Effector CD4-positive, alpha-beta T cell (primary cell): ENCODE measurements around the gene ARHGEF10L.
"Not testable (repeated sequence)": the region's sequence is repeated elsewhere in the genome, so short reads cannot be mapped to it uniquely, and the experiment has no call there.

ENCODE experiments used
- DNase-seq: peaks from one replicate; pipeline ENCODE4 v3.0.0-alpha.2; 2020

ARHGEF10L gene

GRCh38 chr1:17615157-17615556 is 75.7 kb downstream of the ARHGEF10L start:
- DNase-seq = no peak

GRCh38 chr1:17615959-17616358 is 76.5 kb downstream of the ARHGEF10L start:
- DNase-seq = no peak

DNA sequence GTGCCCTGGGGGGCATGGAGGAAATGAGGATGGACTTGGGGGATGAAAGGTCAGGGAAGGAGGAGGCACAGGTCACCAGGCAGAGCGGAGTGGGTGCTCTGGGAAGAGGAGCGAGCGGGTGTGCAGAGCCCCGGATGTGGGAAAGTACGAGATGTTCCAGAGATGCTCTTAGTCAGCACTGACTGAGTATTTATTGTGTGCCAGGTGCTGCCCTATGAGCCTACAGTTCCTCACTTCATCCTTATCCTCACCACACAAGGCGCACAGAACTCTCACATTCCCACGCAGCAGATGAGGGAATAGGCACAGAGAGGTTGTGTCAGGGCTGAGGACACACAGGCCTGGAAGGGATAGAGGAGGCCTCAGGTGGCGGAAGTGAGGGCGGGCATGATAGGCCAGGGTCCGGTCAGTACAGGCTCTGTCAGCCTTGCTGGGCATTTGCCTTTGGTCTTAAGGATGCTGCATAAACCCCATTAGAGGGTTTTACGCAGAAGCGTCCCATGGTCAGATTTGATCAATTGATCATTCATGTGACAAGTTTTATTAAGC is 77.3 kb downstream of the ARHGEF10L start:
- DNase-seq = no peak

GRCh38 chr1:17617787-17618557 is 78.5 kb downstream of the ARHGEF10L start:
- DNase-seq = no peak

DNA sequence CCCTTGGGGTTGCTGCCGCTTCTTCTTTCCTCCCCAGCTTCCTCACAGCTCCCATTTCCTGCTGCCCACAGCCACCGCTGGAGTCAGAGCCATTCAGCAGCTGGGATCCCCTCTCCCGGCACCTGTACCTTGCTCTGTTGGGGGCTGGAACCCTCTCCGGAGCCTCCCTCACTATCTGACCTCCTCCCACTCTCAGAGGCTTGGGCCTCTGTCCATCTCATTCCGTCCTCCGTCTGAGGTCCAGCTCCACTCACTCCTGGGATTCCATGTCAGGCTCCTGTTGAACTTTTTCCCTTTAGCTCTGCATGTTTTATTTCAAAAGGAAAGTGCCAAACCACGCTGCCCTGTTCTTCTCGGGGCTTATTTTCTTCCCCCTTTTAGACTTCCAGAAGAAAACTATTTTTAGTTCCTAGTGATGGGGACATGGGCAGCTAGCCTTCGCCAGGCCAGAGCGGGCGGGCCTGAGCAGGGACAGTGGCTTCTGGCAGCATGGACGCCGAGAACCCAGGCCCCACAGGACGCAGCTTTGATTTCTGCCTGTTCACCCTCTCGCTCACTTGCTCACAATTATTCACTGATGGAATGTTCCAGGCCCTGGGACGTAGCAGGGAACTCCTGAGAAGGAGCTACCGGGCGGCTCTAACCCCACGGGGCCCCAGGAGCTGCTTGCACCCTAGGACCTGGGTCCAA is 79.2 kb downstream of the ARHGEF10L start:
- DNase-seq = no peak

- DNase-seq = no peak
Measured at GRCh38 chr1:17620448-17620847, 81.0 kb downstream of the ARHGEF10L start.

- DNase-seq = no peak
Measured at GRCh38 chr1:17621691-17622090, 82.2 kb downstream of the ARHGEF10L start.

- DNase-seq = no peak
Measured at GRCh38 chr1:17622823-17623222, 83.3 kb downstream of the ARHGEF10L start.

DNA sequence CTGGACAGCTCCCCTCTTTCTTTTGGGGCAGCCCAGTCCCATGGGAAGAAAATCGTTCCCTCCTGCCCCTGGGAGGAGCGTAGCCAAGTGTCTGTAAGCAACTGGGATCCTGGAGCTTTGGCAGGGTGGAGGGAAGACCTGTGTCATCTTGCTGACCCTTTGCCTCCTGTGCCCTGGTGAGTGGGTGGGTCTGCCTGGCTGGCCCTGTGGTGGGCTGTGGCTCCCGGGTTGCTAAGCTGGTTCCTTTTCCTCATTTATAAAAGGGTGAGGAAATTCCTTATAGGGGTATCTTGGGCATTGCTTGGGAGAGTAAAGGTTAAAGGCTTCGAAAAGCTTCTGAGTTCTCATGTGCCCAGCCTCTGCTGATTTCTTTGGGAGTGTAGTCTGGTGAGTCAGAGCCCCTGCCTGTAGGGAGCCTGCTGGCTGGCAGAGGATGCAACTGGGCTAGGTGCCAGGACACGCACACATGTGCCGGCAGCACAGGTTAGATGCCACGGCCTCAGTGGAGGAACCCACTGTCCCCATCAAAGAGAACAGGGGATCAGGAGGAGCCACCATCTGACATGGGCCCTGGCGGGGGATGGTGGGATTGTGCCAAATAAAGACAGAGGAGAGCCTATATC is 85.2 kb downstream of the ARHGEF10L start:
- DNase-seq = no peak

DNA sequence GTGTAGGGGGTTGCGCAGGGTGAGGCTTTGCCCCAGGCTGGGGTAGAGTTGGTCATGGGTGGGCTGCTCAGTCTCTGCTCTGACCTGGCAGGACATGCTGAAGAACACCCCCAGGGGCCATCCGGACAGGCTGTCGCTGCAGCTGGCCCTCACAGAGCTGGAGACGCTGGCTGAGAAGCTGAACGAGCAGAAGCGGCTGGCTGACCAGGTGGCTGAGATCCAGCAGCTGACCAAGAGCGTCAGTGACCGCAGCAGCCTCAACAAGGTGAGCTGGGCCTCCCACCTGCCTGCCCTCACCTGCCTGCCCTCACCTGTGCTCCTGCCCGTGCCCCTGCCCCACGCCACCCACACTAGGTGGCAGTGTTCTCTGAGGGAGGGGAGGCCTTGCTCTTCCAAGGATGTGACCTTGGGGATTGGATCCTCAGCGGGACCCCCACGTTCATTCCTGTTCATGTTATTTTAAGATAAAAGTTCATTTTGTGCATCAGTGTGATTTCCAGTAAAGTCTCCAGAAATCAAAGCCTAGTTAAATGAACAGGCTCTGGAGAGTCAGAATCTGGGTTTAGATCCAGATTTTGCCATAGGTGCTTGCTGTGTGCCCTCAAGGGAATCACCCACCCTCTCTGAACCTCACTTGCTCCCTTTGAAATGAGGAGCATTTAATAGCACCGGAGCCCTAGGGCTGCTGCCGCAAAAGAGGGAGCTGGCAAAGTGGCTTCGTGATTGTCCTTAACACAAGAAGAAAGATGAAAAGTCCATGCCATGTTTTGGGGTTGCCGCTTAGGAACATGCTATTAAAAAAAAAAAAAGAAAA is 87.9 kb downstream of the ARHGEF10L start:
- DNase-seq = no peak

DNA sequence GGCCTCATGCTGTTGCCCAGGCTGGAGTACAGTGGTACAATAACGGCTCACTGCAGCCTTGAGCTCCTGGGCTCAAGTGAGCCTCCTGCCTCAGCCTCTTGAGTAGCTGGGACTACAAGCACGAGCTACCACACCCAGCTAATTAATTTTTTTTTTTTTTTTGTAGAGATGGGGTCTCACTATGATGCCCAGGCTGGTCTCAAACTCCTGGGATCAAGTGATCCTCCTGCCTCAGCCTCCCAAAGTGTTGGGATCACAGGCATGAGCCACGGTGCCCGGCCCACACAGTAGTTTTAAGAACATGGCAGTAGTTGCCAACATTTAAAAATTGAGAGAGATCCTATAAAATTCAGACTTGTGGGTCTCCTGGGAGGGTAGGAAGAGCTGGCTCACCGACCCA is 89.5 kb downstream of the ARHGEF10L start:
- DNase-seq = not testable (repeated sequence)

GRCh38 chr1:17629460-17629859 is 90.0 kb downstream of the ARHGEF10L start:
- no peak for DNase-seq

- DNase-seq = no peak
Measured at GRCh38 chr1:17630048-17630830, 90.7 kb downstream of the ARHGEF10L start.

DNA sequence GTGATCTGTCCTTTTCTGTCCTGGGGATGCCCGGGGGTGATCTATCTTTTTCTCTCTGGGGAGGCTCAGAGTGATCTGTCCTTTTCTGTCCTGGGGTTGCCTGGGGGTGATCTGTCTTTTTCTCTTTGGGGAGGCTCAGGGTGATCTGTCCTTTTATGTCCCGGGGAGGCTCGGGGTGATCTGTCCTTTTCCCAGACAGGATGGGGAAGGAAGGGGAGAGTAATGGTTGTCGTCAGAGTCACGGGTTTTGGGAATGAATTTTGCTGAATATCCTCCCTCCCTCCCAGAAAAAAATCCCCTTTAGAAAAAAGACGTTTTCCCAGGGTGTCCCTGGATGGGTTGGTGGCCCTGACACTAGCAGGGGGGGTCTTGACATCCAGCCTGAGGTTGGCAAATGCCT is 91.5 kb downstream of the ARHGEF10L start:
- DNase-seq = no peak

DNA sequence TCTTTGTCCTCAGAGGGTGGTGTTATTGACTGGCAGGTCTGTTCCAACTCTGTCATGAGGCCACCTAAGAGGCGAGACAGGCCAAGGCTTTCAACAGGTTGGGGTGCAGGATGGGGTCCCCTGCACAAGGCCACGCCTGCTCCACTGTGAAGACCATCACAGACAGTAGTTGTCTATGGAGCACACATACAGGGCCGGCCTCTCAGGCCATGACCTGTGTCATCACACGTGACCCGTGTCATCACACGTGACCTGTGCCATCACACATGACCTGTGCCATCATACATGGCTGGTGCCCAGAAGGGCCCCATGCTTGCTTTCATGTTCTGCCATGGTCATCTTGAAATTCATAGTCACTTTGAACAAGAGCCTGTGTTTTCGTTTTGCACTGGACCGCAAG is 91.9 kb downstream of the ARHGEF10L start:
- no peak for DNase-seq

GRCh38 chr1:17632106-17632505 is 92.6 kb downstream of the ARHGEF10L start:
- DNase-seq = no peak

- no peak for DNase-seq
Measured at GRCh38 chr1:17632541-17633184, 93.2 kb downstream of the ARHGEF10L start.

DNA sequence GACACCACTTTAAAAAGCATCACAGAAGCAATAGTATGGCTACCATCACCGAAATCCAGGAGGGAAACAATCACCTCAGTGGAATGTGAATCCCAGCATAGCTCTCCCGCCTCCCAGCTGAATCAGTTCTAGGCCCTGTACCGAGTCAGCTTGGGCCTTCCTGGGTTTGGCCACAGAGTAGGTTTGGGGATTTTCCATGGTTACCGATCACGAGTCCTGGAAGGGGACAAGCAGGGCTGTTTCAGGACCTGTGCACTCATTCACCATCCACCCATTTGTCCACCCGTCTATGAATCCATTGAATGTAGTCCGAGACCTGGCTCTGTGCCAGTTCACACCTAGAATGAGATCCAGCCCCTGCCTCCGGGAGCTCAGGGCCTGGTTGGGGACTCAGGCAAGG is 94.2 kb downstream of the ARHGEF10L start:
- DNase-seq = no peak

DNA sequence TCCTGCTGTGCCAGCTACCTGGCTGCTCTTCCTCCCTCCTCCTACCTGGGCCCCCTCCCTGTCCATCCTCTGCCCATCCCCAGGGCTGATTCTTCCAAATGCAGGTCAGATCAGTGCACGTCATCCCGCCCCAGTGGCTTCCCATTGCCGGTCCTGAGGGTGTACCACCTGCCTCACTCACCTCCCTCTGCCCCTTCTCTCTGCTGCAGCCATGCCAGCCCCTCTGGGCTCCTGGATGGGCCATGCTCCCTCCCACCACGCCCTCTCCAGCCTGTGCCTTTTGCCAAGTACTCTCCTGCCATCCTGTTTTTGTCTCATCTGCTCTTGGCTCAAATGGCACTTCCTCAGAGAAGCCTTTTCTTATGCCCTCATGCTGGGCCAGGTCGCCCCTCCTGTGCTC is 95.8 kb downstream of the ARHGEF10L start:
- DNase-seq = no peak

- no peak for DNase-seq
Measured at GRCh38 chr1:17635811-17636210, 96.3 kb downstream of the ARHGEF10L start.

DNA sequence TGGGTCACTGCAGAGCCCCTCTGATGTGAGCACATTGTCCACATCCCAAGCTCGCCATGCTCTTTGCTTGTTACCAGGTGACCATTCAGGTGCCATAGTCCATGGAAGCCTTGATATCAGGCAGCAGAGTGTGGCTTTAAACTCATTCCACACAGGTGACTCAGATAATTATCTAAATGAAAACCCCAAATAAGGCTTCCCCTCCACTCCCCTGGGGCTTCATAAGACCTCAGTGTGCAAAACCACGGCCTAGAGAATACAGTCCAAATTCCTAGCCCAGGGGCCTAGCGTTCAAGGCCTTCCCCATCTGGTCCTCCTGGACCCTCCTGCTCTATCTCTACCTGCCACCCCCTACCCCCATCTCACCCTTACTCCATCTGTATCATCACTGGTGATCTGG is 97.1 kb downstream of the ARHGEF10L start:
- no peak for DNase-seq
